CD14-positive monocyte (primary cell): ENCODE data around the gene CCDC197. TPM values are rescaled to one million over a fixed set of nuclear protein-coding genes. Genes with fewer than 3 reads are reported as not detected.

ENCODE experiments used
- DNase-seq, 3 donors: peaks; one replicate each; pipeline ENCODE4 v3.0.0-alpha.2; 2011 to 2022
- H2AFZ ChIP-seq: 2 replicates; pipeline ENCODE4 v1.6.0; 2012; ENCODE audit warnings: mild to moderate bottlenecking, low read depth, low read length, inconsistent platforms; ENCODE audit not compliant: insufficient read depth, poor library complexity, severe bottlenecking
- H3K27ac ChIP-seq, 2 donors: 1 replicate in 1 of 2; 2 replicates in 1 of 2; pipeline ENCODE4 v1.5.1; 2012 to 2013; ENCODE audit warnings: low read length in 2 of 2, control low read depth in 1 of 2, inconsistent platforms in 1 of 2, low read depth in 1 of 2, mild to moderate bottlenecking in 1 of 2
- H3K27me3 ChIP-seq, 2 donors: one replicate each; pipeline versions ENCODE4 v1.6.0 to v1.6.1; 2011 to 2013; ENCODE audit warnings: low read length in 2 of 2; ENCODE audit not compliant: control insufficient read depth in 2 of 2, insufficient read depth in 2 of 2
- H3K36me3 ChIP-seq, 2 donors: replicated peaks in 1 of 2; 1 replicate in 1 of 2; 2 replicates in 1 of 2; pipeline versions ENCODE4 v1.5.1 to v1.6.1; 2012 to 2013; ENCODE audit warnings: low read length in 2 of 2, control low read depth in 1 of 2, inconsistent platforms in 1 of 2, mild to moderate bottlenecking in 1 of 2; ENCODE audit not compliant: insufficient read depth in 2 of 2, control insufficient read depth in 1 of 2
- H3K4me1 ChIP-seq, 2 donors: 1 replicate in 1 of 2; 2 replicates in 1 of 2; pipeline versions ENCODE4 v1.5.1 to v1.6.1; 2012 to 2013; ENCODE audit warnings: low read length in 2 of 2, control low read depth in 1 of 2, inconsistent platforms in 1 of 2, mild to moderate bottlenecking in 1 of 2, moderate library complexity in 1 of 2; ENCODE audit not compliant: insufficient read depth in 2 of 2, control insufficient read depth in 1 of 2
- H3K4me2 ChIP-seq: replicated peaks from 2 replicates; pipeline ENCODE3; 2012; ENCODE audit warnings: low read length, moderate library complexity, mild to moderate bottlenecking; ENCODE audit not compliant: poor library complexity, severe bottlenecking; ENCODE audit errors: extremely low read depth
- H3K4me3 ChIP-seq, 3 experiments: fragments of 200-600 bp in 1 of 3; sonication (generic) in 1 of 3; replicated peaks in 1 of 3; 1 replicate in 2 of 3; 2 replicates in 1 of 3; pipeline ENCODE4 v1.5.1; 2011 to 2013; ENCODE audit warnings: low read length in 3 of 3, mild to moderate bottlenecking in 3 of 3, control low read depth in 2 of 3, low read depth in 2 of 3, inconsistent platforms in 1 of 3, moderate library complexity in 1 of 3
- H3K79me2 ChIP-seq: 2 replicates; pipeline ENCODE4 v1.6.0; 2012; ENCODE audit warnings: mild to moderate bottlenecking, control low read depth, inconsistent platforms, low read length, moderate library complexity; ENCODE audit not compliant: insufficient read depth
- H3K9ac ChIP-seq: 2 replicates; pipeline ENCODE4 v1.6.0; 2017; ENCODE audit warnings: low read length, mild to moderate bottlenecking; ENCODE audit not compliant: insufficient read depth, poor library complexity, severe bottlenecking
- H3K9me3 ChIP-seq, 2 donors: replicated peaks in 1 of 2; 1 replicate in 1 of 2; 2 replicates in 1 of 2; pipeline versions ENCODE4 v1.5.1 to v1.6.1; 2012 to 2013; ENCODE audit warnings: low read length in 2 of 2, control low read depth in 1 of 2; ENCODE audit not compliant: control insufficient read depth in 1 of 2, insufficient read depth in 1 of 2
- H4K20me1 ChIP-seq: 2 replicates; pipeline ENCODE4 v1.6.0; 2012; ENCODE audit warnings: mild to moderate bottlenecking, low read length, control low read depth, moderate library complexity; ENCODE audit not compliant: insufficient read depth
- H3K27ac Mint-ChIP-seq, 7 donors: one replicate each; pipeline ENCODE4 v1.8.0; 2020; ENCODE audit warnings: mild to moderate bottlenecking in 7 of 7, mixed read lengths in 7 of 7, moderate library complexity in 6 of 7, inconsistent platforms in 2 of 7
- H3K27me3 Mint-ChIP-seq, 3 donors: one replicate each; pipeline ENCODE4 v1.8.0; 2021 to 2022; ENCODE audit warnings: low read depth in 3 of 3, mild to moderate bottlenecking in 3 of 3, mixed read lengths in 3 of 3, moderate library complexity in 3 of 3, inconsistent platforms in 1 of 3
- H3K36me3 Mint-ChIP-seq, 2 donors: one replicate each; pipeline ENCODE4 v1.8.0; 2020; ENCODE audit warnings: mixed read lengths in 2 of 2, inconsistent platforms in 1 of 2, mild to moderate bottlenecking in 1 of 2
- H3K4me1 Mint-ChIP-seq: one replicate; pipeline ENCODE4 v1.8.0; 2020; ENCODE audit warnings: mild to moderate bottlenecking, mixed read lengths
- H3K4me3 Mint-ChIP-seq, 2 donors: one replicate each; pipeline ENCODE4 v1.8.0; 2020; ENCODE audit warnings: mild to moderate bottlenecking in 2 of 2, mixed read lengths in 2 of 2, moderate library complexity in 1 of 2
- H3K9me3 Mint-ChIP-seq, 7 donors: one replicate each; pipeline ENCODE4 v1.8.0; 2020 to 2022; ENCODE audit warnings: mixed read lengths in 7 of 7, mild to moderate bottlenecking in 6 of 7, moderate library complexity in 6 of 7, inconsistent platforms in 2 of 7
- CTCF ChIP-seq: fragments of 200-600 bp; IDR thresholded peaks from one replicate; pipeline ENCODE4 v1.8.0; 2022; ENCODE audit warnings: antibody characterized with exemption, mild to moderate bottlenecking
- WGBS: methylation state at CpG from one replicate; pipeline ENCODE4 v1.1.5; 2013; ENCODE audit warnings: missing lambda C conversion rate; ENCODE audit not compliant: insufficient coverage; 5-methylcytosine and 5-hydroxymethylcytosine counted together
- intact Hi-C, 2 donors: fragments of 100-400 bp; cut with micrococcal nuclease; formaldehyde crosslinking; loops; one replicate each; pipeline versions ENCODE4 v1.15.0 to v1.15.1; 2023
- polyA plus RNA-seq, 3 donors: library from polyadenylated mRNA; depleted of rRNA in 1 of 3; unstranded in 2 of 3; stranded (reverse) in 1 of 3; fragments of 300-500 nt in 2 of 3; fragments of >200 nt in 1 of 3; fragmentation: Illumina TruSeq in 2 of 3; gene quantifications; 1 replicate in 2 of 3; 2 replicates in 1 of 3; pipeline ENCODE4 v1.2.3, GENCODE V29; 2012 to 2021

The CCDC197 gene
- polyA plus RNA-seq, 3 donors = not detected

- Histone ChIP-seq H3K79me2 (no peaks in the 10 kb centered on the region), H3K9ac (no peak overlapping the region), H3K4me3 (no peak overlapping the region), H3K27me3 (no peaks in the 10 kb centered on the region), H3K4me1 (no peaks in the 10 kb centered on the region), H4K20me1 (no peaks in the 10 kb centered on the region), H3K36me3 (peaks cover 88 to 96% of the 10 kb centered on the region in 2 donors), H3K4me2 (no peak overlapping the region), H2AFZ (no peak overlapping the region), H3K27ac (no peak overlapping the region), H3K9me3 (no peaks in the 10 kb centered on the region)
- intact Hi-C loops = no loop called here
- no peak overlapping the region for H3K4me3 Mint-ChIP-seq
- no peaks in the 10 kb centered on the region for H3K27me3 Mint-ChIP-seq
- H3K27ac Mint-ChIP-seq = peak overlapping the region in 1 of 7 donors; percentile 68
- no peak for TF ChIP-seq CTCF
- peaks cover 82 to 94% of the 10 kb centered on the region in 2 donors for H3K36me3 Mint-ChIP-seq
- H3K9me3 Mint-ChIP-seq = no peaks in the 10 kb centered on the region
- no peaks in the 10 kb centered on the region for H3K4me1 Mint-ChIP-seq
- DNase-seq = no peak
- WGBS = 95% methylated on average over 6 of the region's 9 CpGs
Observed at GRCh38 chr14:94051115-94051514, 54.0 kb downstream of the CCDC197 start.

- Mint-ChIP-seq H3K9me3 (no peaks in the 10 kb centered on the region), H3K4me1 (no peaks in the 10 kb centered on the region), H3K27me3 (no peaks in the 10 kb centered on the region), H3K36me3 (peaks cover 89 to 96% of the 10 kb centered on the region in 2 donors), H3K27ac (peak overlapping the region in 1 of 7 donors; percentile 33), H3K4me3 (no peak overlapping the region)
- Histone ChIP-seq H2AFZ (no peak overlapping the region), H3K9ac (no peak overlapping the region), H3K4me2 (no peak overlapping the region), H3K36me3 (peaks cover 90 to 96% of the 10 kb centered on the region in 2 donors), H3K27ac (no peak overlapping the region), H3K27me3 (no peaks in the 10 kb centered on the region), H3K4me3 (no peak overlapping the region), H3K4me1 (no peaks in the 10 kb centered on the region), H3K79me2 (no peaks in the 10 kb centered on the region), H3K9me3 (no peaks in the 10 kb centered on the region), H4K20me1 (no peaks in the 10 kb centered on the region)
- no peak for TF ChIP-seq CTCF
- intact Hi-C loops = no loop called here
- DNase-seq = no peak
- 93% methylated on average over 2 of the region's 3 CpGs for WGBS
Observed at GRCh38 chr14:94051779-94052178, 54.7 kb downstream of the CCDC197 start.
